K562 (cell line): Measurements from ENCODE around the gene PLXNB2.

Source experiments
- CHD4 ChIP-seq: fragments of 200-600 bp; sonication (generic); IDR thresholded peaks from 3 replicates; pipeline ENCODE4 v1.6.1; 2012; ENCODE audit warnings: low read depth, mild to moderate bottlenecking, mixed read lengths, low read length, inconsistent platforms; ENCODE audit not compliant: insufficient read depth, insufficient replicate concordance, poor library complexity, severe bottlenecking
- CREM ChIP-seq: IDR thresholded peaks from 2 replicates; pipeline ENCODE4 v1.6.1; 2014; ENCODE audit warnings: antibody characterized with exemption, low read depth
- CTCF ChIP-seq, 3 experiments: IDR thresholded peaks in 2 of 3; conservative IDR thresholded peaks in 1 of 3; 2 replicates each; pipeline ENCODE4 v1.5.1; 2011 to 2012; ENCODE audit warnings: low read length in 3 of 3, mild to moderate bottlenecking in 3 of 3, control low read depth in 2 of 3, improper control_type of control experiment in 1 of 3, inconsistent platforms in 1 of 3, low read depth in 1 of 3, mixed read lengths in 1 of 3, moderate library complexity in 1 of 3; ENCODE audit not compliant: insufficient read depth in 2 of 3
- DNMT1 ChIP-seq: fragments of 450-650 bp; IDR thresholded peaks from 2 replicates; pipeline ENCODE4 v1.6.1; 2016; ENCODE audit warnings: antibody characterized with exemption, mild to moderate bottlenecking
- DPF2 ChIP-seq: fragments of 450-650 bp; IDR thresholded peaks from 2 replicates; pipeline ENCODE4 v1.6.1; 2016
- FOXJ3 ChIP-seq: sonication (generic); formaldehyde crosslinking; IDR thresholded peaks from 2 replicates; pipeline ENCODE4 v1.4.0; 2020; ENCODE audit warnings: mild to moderate bottlenecking, missing genetic modification reagents
- POLR2AphosphoS5 ChIP-seq: IDR thresholded peaks from 2 replicates; pipeline ENCODE4 v1.6.1; 2011; ENCODE audit warnings: mild to moderate bottlenecking, low read depth, low read length, moderate library complexity; ENCODE audit not compliant: control insufficient read depth, insufficient read depth
- RAD21 ChIP-seq, 2 experiments: fragments of 250-450 bp in 1 of 2; fragments of 450-650 bp in 1 of 2; sonication (Bioruptor Pico) in 1 of 2; formaldehyde crosslinking in 1 of 2; IDR thresholded peaks in 1 of 2; conservative IDR thresholded peaks in 1 of 2; 2 replicates each; pipeline versions ENCODE4 v1.4.0 to v1.8.0; 2020 to 2022; ENCODE audit warnings: mild to moderate bottlenecking in 2 of 2, moderate library complexity in 1 of 2
- RFX5 ChIP-seq: IDR thresholded peaks from 2 replicates; pipeline ENCODE4 v1.6.1; 2011; ENCODE audit warnings: low read depth, mild to moderate bottlenecking, improper control_type of control experiment, low read length
- SMARCA4 ChIP-seq: fragments of 450-650 bp; IDR thresholded peaks from 2 replicates; pipeline ENCODE4 v1.6.1; 2016
- SPI1 ChIP-seq: IDR thresholded peaks from 2 replicates; pipeline ENCODE4 v1.6.1; 2011; ENCODE audit warnings: low read depth, low read length, control low read depth, borderline replicate concordance
- SRSF3 ChIP-seq: fragments of 200-400 bp; formaldehyde crosslinking; IDR thresholded peaks from 2 replicates; pipeline ENCODE4 v1.6.1; 2016; ENCODE audit warnings: mild to moderate bottlenecking, low read length, moderate library complexity; ENCODE audit not compliant: insufficient read depth
- TRIM25 ChIP-seq: fragments of 450-650 bp; IDR thresholded peaks from 2 replicates; pipeline ENCODE4 v1.7.0; 2016; ENCODE audit warnings: borderline replicate concordance

GRCh38 chr22:50245214-50246072 lies 62.0 kb downstream of the PLXNB2 start:
- no peak for TF ChIP-seq CREM
- no peak for TF ChIP-seq DNMT1
- TF ChIP-seq SRSF3 = no peak
- TF ChIP-seq DPF2 = no peak
- no peak for TF ChIP-seq RAD21 (CRISPR knock-in tag; conservative IDR thresholded peaks at IDR 0.05 in 1 of 2, IDR thresholded peaks at IDR 0.05 in 1 of 2)
- TF ChIP-seq SMARCA4 = no peak
- TF ChIP-seq FOXJ3 (CRISPR knock-in tag) = no peak
- no peak for TF ChIP-seq CTCF (IDR thresholded peaks at IDR 0.05 in 2 of 3, conservative IDR thresholded peaks at IDR 0.05 in 1 of 3; ENCODE audit: insufficient read depth in 2 of 3, low read depth in 1 of 3, low read length in 3 of 3)
- no peak for TF ChIP-seq POLR2AphosphoS5
- no peak for TF ChIP-seq TRIM25
- no peak for TF ChIP-seq RFX5
- no peak for TF ChIP-seq CHD4
- TF ChIP-seq SPI1 = no peak
